HCT116 (cell line): Measurements from ENCODE around the gene YBX3. TPM values are rescaled to one million over a fixed set of nuclear protein-coding genes. Genes with fewer than 3 reads are reported as not detected.

Experiments used
- ATAC-seq: fragments of 200-7000 bp; cut with Tn5 transposase; 2 replicates; pipeline ENCODE4 v1.9.1; 2020; ENCODE audit warnings: mild to moderate bottlenecking, moderate library complexity
- BruUV-seq: library from RNA; stranded (reverse); fragments of 400-500 nt; replicated peaks from 2 replicates; lab custom pipeline; 2021; lab: Mats Ljungman, UMichigan
- CTCF ChIA-PET: fragments of 300-600 bp; sonication (Branson Sonifier 250); formaldehyde crosslinking; loops from one replicate; lab custom pipeline; 2021; ENCODE audit warnings: antibody characterized with exemption; lab: Charles Lee
- POLR2A ChIA-PET: fragments of 300-600, 350-600 bp; sonication (Branson Sonifier 250); formaldehyde crosslinking; loops from one replicate; lab custom pipeline; 2021; ENCODE audit warnings: antibody characterized with exemption; lab: Charles Lee
- RAD21 ChIA-PET, 2 experiments: fragments of 300-600 bp; sonication (Branson Sonifier 250); formaldehyde crosslinking; loops; one replicate each; lab custom pipeline; 2023; ENCODE audit warnings: low total read pairs in 2 of 2; ENCODE audit not compliant: uncharacterized antibody in 2 of 2, unreplicated experiment in 2 of 2, low non-redundant PET in 1 of 2; lab: Charles Lee
- DNase-seq: peaks from one replicate; pipeline ENCODE4 v3.0.0-alpha.2; 2010; ENCODE audit warnings: low read depth, low spot score
- H2AFZ ChIP-seq: fragments of 200-600 bp; shearing (Covaris generic), sonication (generic); 2 replicates; pipeline ENCODE4 v1.6.1; 2017; ENCODE audit warnings: low read depth, mixed run types, mixed read lengths, antibody characterized with exemption, low read length; ENCODE audit not compliant: poor library complexity, severe bottlenecking
- H3K27ac ChIP-seq: 2 replicates; pipeline ENCODE4 v1.5.1; 2012; ENCODE audit warnings: low read depth, low read length
- H3K27me3 ChIP-seq: fragments of 200-600 bp; sonication (generic); 2 replicates; pipeline ENCODE4 v1.6.1; 2016; ENCODE audit warnings: mixed run types, low read length, mixed read lengths; ENCODE audit not compliant: insufficient read depth
- H3K36me3 ChIP-seq, 2 experiments: fragments of 200-500 bp in 1 of 2; fragments of 200-600 bp in 1 of 2; sonication (Bioruptor generic) in 1 of 2; sonication (generic) in 1 of 2; 2 replicates each; pipeline versions ENCODE4 v1.5.1 to v1.6.1; 2014 to 2016; ENCODE audit warnings: low read length in 2 of 2, inconsistent platforms in 1 of 2, mixed read lengths in 1 of 2, mixed run types in 1 of 2; ENCODE audit not compliant: insufficient read depth in 2 of 2, control insufficient read depth in 1 of 2
- H3K4me1 ChIP-seq, 2 experiments: fragments of 200-600 bp in 1 of 2; sonication (generic) in 1 of 2; 2 replicates each; pipeline versions ENCODE4 v1.5.1 to v1.6.1; 2012 to 2017; ENCODE audit warnings: low read length in 2 of 2, inconsistent platforms in 1 of 2, mild to moderate bottlenecking in 1 of 2, mixed read lengths in 1 of 2, mixed run types in 1 of 2, moderate library complexity in 1 of 2; ENCODE audit not compliant: insufficient read depth in 2 of 2, control insufficient read depth in 1 of 2
- H3K4me2 ChIP-seq: fragments of 200-600 bp; sonication (generic); 2 replicates; pipeline ENCODE4 v1.6.1; 2017; ENCODE audit warnings: mixed run types, low read length, mixed read lengths
- H3K4me3 ChIP-seq, 2 experiments: fragments of 200-600 bp in 1 of 2; sonication (generic) in 1 of 2; replicated peaks in 1 of 2; 2 replicates each; pipeline ENCODE4 v1.5.1; 2011 to 2016; ENCODE audit warnings: low read length in 2 of 2, control low read depth in 1 of 2, low read depth in 1 of 2, mild to moderate bottlenecking in 1 of 2, mixed read lengths in 1 of 2, mixed run types in 1 of 2
- H3K79me2 ChIP-seq: fragments of 200-600 bp; sonication (generic); 2 replicates; pipeline ENCODE4 v1.6.1; 2017; ENCODE audit warnings: mild to moderate bottlenecking, mixed run types, low read length, moderate library complexity, mixed read lengths; ENCODE audit not compliant: insufficient read depth
- H3K9ac ChIP-seq: fragments of 200-600 bp; sonication (generic); 2 replicates; pipeline ENCODE4 v1.6.1; 2016; ENCODE audit warnings: low read length, mixed read lengths
- H3K9me2 ChIP-seq: fragments of 200-600 bp; sonication (generic), shearing (Covaris generic); 2 replicates; pipeline ENCODE4 v1.6.1; 2017; ENCODE audit warnings: mixed run types, mild to moderate bottlenecking, moderate library complexity; ENCODE audit not compliant: insufficient read depth
- H3K9me3 ChIP-seq, 2 experiments: fragments of 200-500 bp in 1 of 2; fragments of 200-600 bp in 1 of 2; sonication (Bioruptor generic) in 1 of 2; sonication (generic) in 1 of 2; 2 replicates each; pipeline ENCODE4 v1.6.1; 2014 to 2017; ENCODE audit warnings: low read length in 2 of 2, mixed read lengths in 2 of 2, inconsistent platforms in 1 of 2, low read depth in 1 of 2, mild to moderate bottlenecking in 1 of 2, mixed run types in 1 of 2, moderate library complexity in 1 of 2; ENCODE audit not compliant: control insufficient read depth in 1 of 2, insufficient read depth in 1 of 2
- H4K20me1 ChIP-seq: fragments of 200-600 bp; sonication (generic), shearing (Covaris generic); 2 replicates; pipeline ENCODE4 v1.6.1; 2017; ENCODE audit warnings: mixed run types, mild to moderate bottlenecking, moderate library complexity; ENCODE audit not compliant: insufficient read depth
- CBX3 ChIP-seq: IDR thresholded peaks from 2 replicates; pipeline ENCODE4 v1.6.1; 2012; ENCODE audit warnings: low read depth
- CEBPB ChIP-seq: IDR thresholded peaks from 2 replicates; pipeline ENCODE4 v1.6.1; 2012; ENCODE audit warnings: low read depth
- EGR1 ChIP-seq: IDR thresholded peaks from 2 replicates; pipeline ENCODE4 v1.6.1; 2012; ENCODE audit warnings: low read depth
- ELF1 ChIP-seq: IDR thresholded peaks from 2 replicates; pipeline ENCODE4 v1.6.1; 2012; ENCODE audit warnings: low read depth, borderline replicate concordance
- EZH2 ChIP-seq: fragments of 200-600 bp; sonication (generic); IDR thresholded peaks from 2 replicates; pipeline ENCODE4 v1.6.1; 2017; ENCODE audit warnings: antibody characterized with exemption, mixed run types
- EZH2phosphoT487 ChIP-seq: fragments of 200-600 bp; IDR thresholded peaks from 2 replicates; pipeline ENCODE4 v1.6.1; 2018; ENCODE audit warnings: antibody characterized with exemption, borderline replicate concordance
- FOSL1 ChIP-seq: IDR thresholded peaks from 2 replicates; pipeline ENCODE4 v1.6.1; 2012; ENCODE audit warnings: low read depth
- JUND ChIP-seq: IDR thresholded peaks from 2 replicates; pipeline ENCODE4 v1.6.1; 2012
- POLR2A ChIP-seq: IDR thresholded peaks from 2 replicates; pipeline ENCODE4 v1.7.0; 2011; ENCODE audit warnings: borderline replicate concordance; ENCODE audit not compliant: insufficient read depth, insufficient read length; ENCODE audit errors: extremely low read depth
- POLR2AphosphoS5 ChIP-seq: IDR thresholded peaks from 2 replicates; pipeline ENCODE4 v1.6.1; 2011; ENCODE audit warnings: mild to moderate bottlenecking, low read depth, low read length, moderate library complexity
- RAD21 ChIP-seq: IDR thresholded peaks from 2 replicates; pipeline ENCODE4 v1.6.1; 2012; ENCODE audit warnings: low read depth, mild to moderate bottlenecking
- SIN3A ChIP-seq: IDR thresholded peaks from 2 replicates; pipeline ENCODE4 v1.6.1; 2012; ENCODE audit warnings: low read depth
- SP1 ChIP-seq: IDR thresholded peaks from 2 replicates; pipeline ENCODE4 v1.6.1; 2012; ENCODE audit warnings: low read depth
- SRF ChIP-seq: IDR thresholded peaks from 2 replicates; pipeline ENCODE4 v1.6.1; 2012; ENCODE audit warnings: low read depth
- TCF7L2 ChIP-seq: IDR thresholded peaks from 2 replicates; pipeline ENCODE4 v1.7.0; 2011; ENCODE audit warnings: borderline replicate concordance, inconsistent platforms; ENCODE audit not compliant: insufficient read depth, insufficient read length; ENCODE audit errors: extremely low read depth
- YY1 ChIP-seq: IDR thresholded peaks from 2 replicates; pipeline ENCODE4 v1.6.1; 2011; ENCODE audit warnings: low read length, low read depth, moderate library complexity, mild to moderate bottlenecking; ENCODE audit not compliant: insufficient replicate concordance; ENCODE audit errors: extremely low read depth
- ZFX ChIP-seq: fragments of 450-650 bp; IDR thresholded peaks from 2 replicates; pipeline ENCODE4 v1.6.1; 2017
- ZNF274 ChIP-seq: fragments of 200-500 bp; sonication (Bioruptor generic); IDR thresholded peaks from 2 replicates; pipeline ENCODE4 v1.6.1; 2014; ENCODE audit warnings: mild to moderate bottlenecking, low read depth, low read length, inconsistent platforms
- intact Hi-C: fragments of 100-400 bp; cut with micrococcal nuclease; formaldehyde crosslinking; loops from 2 replicates; pipeline ENCODE4 v1.10.0; 2022
- total RNA-seq: library from RNA; stranded (reverse); gene quantifications from one replicate; pipeline ENCODE4 v1.2.1, GENCODE V29; 2021; ENCODE audit not compliant: unreplicated experiment
- TF ChIP-seq, protein P1 (sequence below): IDR thresholded peaks from 2 replicates; pipeline ENCODE4 v1.6.1; 2012
- TF ChIP-seq, protein P2 (sequence below): IDR thresholded peaks from 2 replicates; pipeline ENCODE4 v1.6.1; 2012; ENCODE audit warnings: low read depth
- TF ChIP-seq, protein P3 (sequence below), 3 experiments: fragments of 200-600 bp in 1 of 3; sonication (generic) in 1 of 3; IDR thresholded peaks in 2 of 3; conservative IDR thresholded peaks in 1 of 3; 2 replicates each; pipeline ENCODE4 v1.5.1; 2012 to 2017; ENCODE audit warnings: low read depth in 2 of 3, low read length in 2 of 3, antibody characterized with exemption in 1 of 3, borderline replicate concordance in 1 of 3, control low read depth in 1 of 3, mild to moderate bottlenecking in 1 of 3, mixed read lengths in 1 of 3, mixed run types in 1 of 3, moderate library complexity in 1 of 3; ENCODE audit not compliant: insufficient read depth in 1 of 3
- TF ChIP-seq, protein P4 (sequence below): IDR thresholded peaks from 2 replicates; pipeline ENCODE4 v1.6.1; 2012

YBX3 gene
- total RNA-seq, 1 experiment from 2014 or later: 419 TPM

DNA sequence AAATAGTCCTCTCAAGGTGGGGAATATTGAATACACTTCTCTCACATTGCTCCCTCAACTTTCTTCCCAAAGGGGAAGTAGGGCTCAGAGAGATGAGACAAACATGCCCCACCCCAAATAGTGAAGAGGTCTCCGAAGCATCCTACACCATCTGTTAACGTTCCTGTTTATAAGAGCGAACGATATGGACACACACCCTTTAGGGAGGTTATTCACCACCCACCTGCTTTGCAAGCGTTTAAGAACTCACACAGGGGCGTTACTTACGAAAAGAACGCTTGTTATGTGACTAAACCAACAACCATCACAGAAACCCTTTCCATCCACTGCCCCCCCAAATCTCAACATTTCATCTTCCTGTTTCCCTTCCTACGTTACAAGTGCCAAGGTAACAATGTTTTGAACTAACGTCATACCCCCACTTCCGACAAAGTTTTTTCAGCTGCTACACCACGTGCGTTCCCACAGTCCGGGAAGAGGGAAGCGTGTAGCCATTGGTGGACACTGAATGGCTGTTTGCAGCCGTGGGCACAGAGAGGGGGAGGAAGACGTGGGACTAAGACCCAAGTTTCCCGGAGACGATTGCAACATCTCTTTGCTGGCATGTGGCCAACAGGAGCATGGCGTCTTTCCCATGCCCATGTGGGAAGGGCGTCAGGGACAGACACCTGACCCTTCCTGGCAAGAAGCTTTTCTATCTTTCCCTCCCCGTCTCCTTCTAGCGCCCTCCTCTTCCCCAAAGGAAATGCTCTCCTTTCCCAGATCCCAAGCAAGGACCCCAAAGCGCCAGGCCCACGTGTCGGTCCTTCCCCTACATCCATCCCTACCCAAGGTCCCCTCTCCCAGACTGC, 1.2 kb downstream of the YBX3 start:
- Histone ChIP-seq H4K20me1 (peaks cover 31% of the 10 kb centered on the region; the same call in 1 of the 2 replicates), H3K79me2 (peaks cover 74% of the 10 kb centered on the region), H3K9ac (peak overlapping the region; percentile 97), H3K9me2 (no peaks in the 10 kb centered on the region), H3K27me3 (no peaks in the 10 kb centered on the region), H3K4me3 (peak overlapping the region; percentile 90 to 93), H3K4me1 (peaks cover 43 to 59% of the 10 kb centered on the region in 2 experiments), H3K36me3 (peaks cover 0 to 10% of the 10 kb centered on the region in 2 experiments; a peak in 2 of 4 replicates), H3K4me2 (peak overlapping the region; percentile 77), H2AFZ (no peak overlapping the region), H3K27ac (peak overlapping the region; percentile 96), H3K9me3 (no peaks in the 10 kb centered on the region)
- ChIA-PET CTCF (no interaction called here), POLR2A (no interaction called here), RAD21 (no interaction called here)
- intact Hi-C loops: no loop called here
- TSS peak; percentile 38 for BruUV-seq
- DNase-seq (peak; percentile 81), ATAC-seq (peak; percentile 46)
- TF ChIP-seq CBX3 (no peak), ZFX (no peak), EZH2phosphoT487 (no peak), EGR1 (peak; percentile 78), FOSL1 (no peak), EZH2 (no peak), POLR2A (no peak), SRF (no peak), RAD21 (no peak), JUND (no peak), ELF1 (no peak), TCF7L2 (no peak), POLR2AphosphoS5 (peak; percentile 74), CEBPB (peak; percentile 99), ZNF274 (no peak), SIN3A (peak; percentile 95), YY1 (peak; percentile 81), SP1 (peak; percentile 58; the same call in 1 of the 2 replicates)
- TF ChIP-seq, protein P1, sequence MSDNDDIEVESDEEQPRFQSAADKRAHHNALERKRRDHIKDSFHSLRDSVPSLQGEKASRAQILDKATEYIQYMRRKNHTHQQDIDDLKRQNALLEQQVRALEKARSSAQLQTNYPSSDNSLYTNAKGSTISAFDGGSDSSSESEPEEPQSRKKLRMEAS: peak; percentile 98
- TF ChIP-seq, protein P2, sequence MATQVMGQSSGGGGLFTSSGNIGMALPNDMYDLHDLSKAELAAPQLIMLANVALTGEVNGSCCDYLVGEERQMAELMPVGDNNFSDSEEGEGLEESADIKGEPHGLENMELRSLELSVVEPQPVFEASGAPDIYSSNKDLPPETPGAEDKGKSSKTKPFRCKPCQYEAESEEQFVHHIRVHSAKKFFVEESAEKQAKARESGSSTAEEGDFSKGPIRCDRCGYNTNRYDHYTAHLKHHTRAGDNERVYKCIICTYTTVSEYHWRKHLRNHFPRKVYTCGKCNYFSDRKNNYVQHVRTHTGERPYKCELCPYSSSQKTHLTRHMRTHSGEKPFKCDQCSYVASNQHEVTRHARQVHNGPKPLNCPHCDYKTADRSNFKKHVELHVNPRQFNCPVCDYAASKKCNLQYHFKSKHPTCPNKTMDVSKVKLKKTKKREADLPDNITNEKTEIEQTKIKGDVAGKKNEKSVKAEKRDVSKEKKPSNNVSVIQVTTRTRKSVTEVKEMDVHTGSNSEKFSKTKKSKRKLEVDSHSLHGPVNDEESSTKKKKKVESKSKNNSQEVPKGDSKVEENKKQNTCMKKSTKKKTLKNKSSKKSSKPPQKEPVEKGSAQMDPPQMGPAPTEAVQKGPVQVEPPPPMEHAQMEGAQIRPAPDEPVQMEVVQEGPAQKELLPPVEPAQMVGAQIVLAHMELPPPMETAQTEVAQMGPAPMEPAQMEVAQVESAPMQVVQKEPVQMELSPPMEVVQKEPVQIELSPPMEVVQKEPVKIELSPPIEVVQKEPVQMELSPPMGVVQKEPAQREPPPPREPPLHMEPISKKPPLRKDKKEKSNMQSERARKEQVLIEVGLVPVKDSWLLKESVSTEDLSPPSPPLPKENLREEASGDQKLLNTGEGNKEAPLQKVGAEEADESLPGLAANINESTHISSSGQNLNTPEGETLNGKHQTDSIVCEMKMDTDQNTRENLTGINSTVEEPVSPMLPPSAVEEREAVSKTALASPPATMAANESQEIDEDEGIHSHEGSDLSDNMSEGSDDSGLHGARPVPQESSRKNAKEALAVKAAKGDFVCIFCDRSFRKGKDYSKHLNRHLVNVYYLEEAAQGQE: no peak
- TF ChIP-seq, protein P3, sequence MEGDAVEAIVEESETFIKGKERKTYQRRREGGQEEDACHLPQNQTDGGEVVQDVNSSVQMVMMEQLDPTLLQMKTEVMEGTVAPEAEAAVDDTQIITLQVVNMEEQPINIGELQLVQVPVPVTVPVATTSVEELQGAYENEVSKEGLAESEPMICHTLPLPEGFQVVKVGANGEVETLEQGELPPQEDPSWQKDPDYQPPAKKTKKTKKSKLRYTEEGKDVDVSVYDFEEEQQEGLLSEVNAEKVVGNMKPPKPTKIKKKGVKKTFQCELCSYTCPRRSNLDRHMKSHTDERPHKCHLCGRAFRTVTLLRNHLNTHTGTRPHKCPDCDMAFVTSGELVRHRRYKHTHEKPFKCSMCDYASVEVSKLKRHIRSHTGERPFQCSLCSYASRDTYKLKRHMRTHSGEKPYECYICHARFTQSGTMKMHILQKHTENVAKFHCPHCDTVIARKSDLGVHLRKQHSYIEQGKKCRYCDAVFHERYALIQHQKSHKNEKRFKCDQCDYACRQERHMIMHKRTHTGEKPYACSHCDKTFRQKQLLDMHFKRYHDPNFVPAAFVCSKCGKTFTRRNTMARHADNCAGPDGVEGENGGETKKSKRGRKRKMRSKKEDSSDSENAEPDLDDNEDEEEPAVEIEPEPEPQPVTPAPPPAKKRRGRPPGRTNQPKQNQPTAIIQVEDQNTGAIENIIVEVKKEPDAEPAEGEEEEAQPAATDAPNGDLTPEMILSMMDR (IDR thresholded peaks at IDR 0.05 in 2 of 3, conservative IDR thresholded peaks at IDR 0.05 in 1 of 3; ENCODE audit: borderline replicate concordance in 1 of 3, insufficient read depth in 1 of 3, low read depth in 2 of 3, low read length in 2 of 3): no peak
- TF ChIP-seq, protein P4, sequence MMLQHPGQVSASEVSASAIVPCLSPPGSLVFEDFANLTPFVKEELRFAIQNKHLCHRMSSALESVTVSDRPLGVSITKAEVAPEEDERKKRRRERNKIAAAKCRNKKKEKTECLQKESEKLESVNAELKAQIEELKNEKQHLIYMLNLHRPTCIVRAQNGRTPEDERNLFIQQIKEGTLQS: no peak
